ENCODE results near the gene ORMDL3.

The ORMDL3 gene

GRCh38 chr17:39926135-39926587, 1.2 kb downstream of the ORMDL3 start:
- no peak for TF ChIP-seq CTCF (IDR thresholded peaks at IDR 0.05; ENCODE audit: low read depth, low read length)
- H3K4me3 ChIP-seq (replicated peaks in 1 of 2; ENCODE audit: low read depth in 2 of 2, low read length in 2 of 2), result peak overlapping the region; percentile 83 to 92
- no peak for DNase-seq (ENCODE audit: low read depth in 2 of 2)

GRCh38 chr17:39925282-39926134, 1.9 kb downstream of the ORMDL3 start:
- TF ChIP-seq CTCF (IDR thresholded peaks at IDR 0.05; ENCODE audit: low read depth, low read length), result no peak
- DNase-seq (ENCODE audit: low read depth in 2 of 2), result peak in 1 of 2 donors; percentile 6
- peak overlapping the region in 1 of 2 donors; percentile 83 for H3K4me3 ChIP-seq (replicated peaks in 1 of 2; ENCODE audit: low read depth in 2 of 2, low read length in 2 of 2)

- no peak overlapping the region for H3K4me3 ChIP-seq (replicated peaks in 1 of 2; ENCODE audit: low read depth in 2 of 2, low read length in 2 of 2)
- no peak for TF ChIP-seq CTCF (IDR thresholded peaks at IDR 0.05; ENCODE audit: low read depth, low read length)
- DNase-seq (ENCODE audit: low read depth in 2 of 2), result no peak
Measured at GRCh38 chr17:39924691-39925055, 2.7 kb downstream of the ORMDL3 start.

DNA sequence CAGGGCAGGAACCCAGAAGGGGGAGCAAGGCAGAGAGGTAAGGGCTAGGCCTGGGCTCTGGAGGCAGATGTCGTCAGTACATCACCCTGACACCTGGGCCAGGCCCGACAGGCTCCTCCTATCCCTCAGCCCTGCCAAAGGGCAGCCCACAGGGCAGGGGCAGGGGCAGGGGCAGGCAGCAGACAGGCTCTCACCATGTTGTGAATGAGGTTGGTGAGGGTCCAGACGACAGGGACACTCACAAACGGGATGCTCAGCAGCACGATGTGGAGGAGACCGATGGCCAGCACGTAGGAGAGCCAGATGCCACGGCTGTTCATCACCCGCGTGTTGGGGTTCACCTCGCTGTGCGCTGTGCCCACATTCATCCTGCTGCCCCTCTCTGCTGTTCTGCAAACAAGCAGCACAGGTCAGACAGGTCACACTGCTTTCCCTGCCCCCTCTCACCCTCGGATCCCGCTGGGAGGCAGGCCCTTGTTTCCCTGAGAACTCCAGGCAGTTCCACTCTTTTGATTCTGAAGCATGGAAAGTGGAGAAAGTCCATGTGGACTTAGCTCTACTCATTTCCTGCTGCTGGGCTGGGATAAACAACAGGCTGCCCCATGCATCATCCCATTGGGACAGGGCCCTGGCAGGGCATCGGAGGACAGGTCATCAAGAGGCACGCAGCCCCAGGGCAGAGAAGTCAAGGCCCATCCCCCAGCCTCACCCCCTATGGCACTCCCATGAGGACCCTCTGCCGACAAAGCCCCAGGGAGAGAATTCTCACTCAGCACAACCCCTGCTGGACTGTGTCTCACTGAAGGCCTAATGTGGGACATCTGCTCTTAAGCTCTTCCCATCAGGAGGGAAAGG, 3.3 kb downstream of the ORMDL3 start:
- peak; percentile 43 for TF ChIP-seq CTCF (IDR thresholded peaks at IDR 0.05; ENCODE audit: low read depth, low read length)
- peak; percentile 33 to 53 for DNase-seq (ENCODE audit: low read depth in 2 of 2)
- H3K4me3 ChIP-seq (replicated peaks in 1 of 2; ENCODE audit: low read depth in 2 of 2, low read length in 2 of 2), result no peak overlapping the region

DNA sequence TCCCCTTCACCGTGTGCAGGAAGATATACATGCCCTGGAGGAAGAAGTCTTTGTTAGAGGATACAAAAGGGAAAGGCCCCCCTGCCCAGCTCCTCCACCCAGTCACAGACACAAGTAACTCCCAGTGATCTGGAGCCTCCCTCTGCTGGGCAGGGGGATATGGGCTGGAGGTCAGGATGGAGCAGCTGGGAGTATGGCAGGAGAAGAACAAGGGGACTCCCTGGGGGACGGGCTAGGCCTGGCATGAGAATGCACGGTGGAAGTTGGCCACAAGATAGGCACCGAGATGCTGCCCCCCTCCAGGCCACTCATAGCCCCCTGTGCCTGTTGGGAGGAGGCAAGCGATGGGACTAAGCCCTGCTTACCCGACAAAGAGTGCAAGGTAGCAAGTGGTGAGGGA, 4.2 kb downstream of the ORMDL3 start:
- no peak overlapping the region for H3K4me3 ChIP-seq (replicated peaks in 1 of 2; ENCODE audit: low read depth in 2 of 2, low read length in 2 of 2)
- no peak for TF ChIP-seq CTCF (IDR thresholded peaks at IDR 0.05; ENCODE audit: low read depth, low read length)
- DNase-seq (ENCODE audit: low read depth in 2 of 2), result no peak

DNA sequence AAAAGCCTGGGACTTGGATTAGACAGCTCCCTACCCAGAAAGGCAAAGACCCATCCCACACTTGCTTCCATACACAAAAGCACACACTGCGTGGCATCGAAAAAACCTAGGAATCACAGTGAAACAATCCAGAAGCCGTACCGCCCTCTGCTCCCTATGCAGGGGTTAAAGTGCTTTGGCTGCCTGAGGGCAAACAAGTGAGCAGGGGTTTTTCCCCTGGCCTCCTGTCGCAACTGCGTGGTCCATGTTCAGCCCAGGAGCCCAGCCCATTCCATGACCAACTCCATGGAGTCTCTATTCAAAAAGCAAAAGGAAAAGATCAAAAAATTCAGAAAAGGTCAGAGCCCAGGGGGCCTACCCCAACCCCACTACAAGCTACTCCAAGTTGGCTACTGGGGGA, 5.4 kb downstream of the ORMDL3 start:
- TF ChIP-seq CTCF (IDR thresholded peaks at IDR 0.05; ENCODE audit: low read depth, low read length), result no peak
- no peak overlapping the region for H3K4me3 ChIP-seq (replicated peaks in 1 of 2; ENCODE audit: low read depth in 2 of 2, low read length in 2 of 2)
- no peak for DNase-seq (ENCODE audit: low read depth in 2 of 2)
